OCI-LY3 (cell line): Measurements from ENCODE around the gene SPEM2.

Experiments used
- CTCF ChIP-seq: fragments of 200-600, 300-600 bp; sonication (generic); IDR thresholded peaks from 2 replicates; pipeline ENCODE4 v1.5.1; 2014; ENCODE audit warnings: antibody characterized with exemption, low read length, low read depth
- EZH2phosphoT487 ChIP-seq: fragments of 200-600 bp; shearing (Covaris generic); IDR thresholded peaks from 2 replicates; pipeline ENCODE4 v1.6.1; 2018; ENCODE audit warnings: antibody characterized with exemption, mixed run types, low read depth

- TF ChIP-seq CTCF (no peak), EZH2phosphoT487 (no peak)
Observed at GRCh38 chr17:7427549-7427948, 2.1 kb downstream of the SPEM2 start.
